ENCODE measurements around the gene TTC32. TPM values are rescaled to one million over a fixed set of nuclear protein-coding genes. Genes with fewer than 3 reads are reported as not detected.

TTC32 gene
- polyA plus RNA-seq, 3 donors from 2014 or later: 14.0 to 28.3 (median 22.2) TPM

- H3K4me3 Mint-ChIP-seq: no peak overlapping the region
These were observed 23.3 kb downstream of the TTC32 start for GRCh38 chr2:19878268-19879046.

DNA sequence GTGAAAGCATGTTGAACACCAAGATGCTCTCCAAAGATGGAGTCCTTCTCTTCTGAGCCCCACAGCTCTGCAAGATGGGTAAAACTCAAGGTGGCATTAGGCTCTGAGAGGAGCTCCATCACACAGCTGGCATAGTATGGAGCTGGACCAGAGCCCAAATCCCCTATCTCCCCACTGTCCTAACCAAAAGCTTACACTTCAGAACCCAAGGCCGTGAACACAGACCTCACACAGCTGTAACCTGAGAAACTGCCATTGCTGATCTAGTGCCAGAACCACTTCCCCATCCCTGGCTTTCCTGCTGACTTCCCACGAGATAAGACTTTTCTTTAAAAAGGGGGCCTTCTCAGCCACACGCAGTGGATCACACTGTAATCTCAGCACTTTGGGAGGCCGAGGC lies 25.0 kb downstream of the TTC32 start:
- Mint-ChIP-seq H3K36me3 (peaks cover 0 to 26% (median 11%) of the 10 kb centered on the region in 3 donors), H3K4me1 (no peaks in the 10 kb centered on the region), H3K4me3 (no peak overlapping the region), H3K27ac (no peak overlapping the region), H3K9me3 (peaks cover 0 to 2% (median 0%) of the 10 kb centered on the region in 6 donors), H3K27me3 (ENCODE audit: low read depth in 3 of 3) (no peaks in the 10 kb centered on the region)
- no peak for DNase-seq

More at GRCh38 chr2:19878268-19879046, 23.3 kb downstream of the TTC32 start:
- H3K4me1 Mint-ChIP-seq: no peaks in the 10 kb centered on the region
- H3K9me3 Mint-ChIP-seq: peaks cover 0 to 2% (median 0%) of the 10 kb centered on the region in 6 donors
- no peak for DNase-seq
- no peaks in the 10 kb centered on the region for H3K27me3 Mint-ChIP-seq (ENCODE audit: low read depth in 3 of 3)
- H3K27ac Mint-ChIP-seq: no peak overlapping the region
- peaks cover 0 to 26% (median 11%) of the 10 kb centered on the region in 3 donors for H3K36me3 Mint-ChIP-seq

GRCh38 chr2:19875280-19875679 lies 26.5 kb downstream of the TTC32 start:
- Mint-ChIP-seq H3K9me3 (no peaks in the 10 kb centered on the region), H3K27me3 (ENCODE audit: low read depth in 3 of 3) (no peaks in the 10 kb centered on the region), H3K36me3 (peaks cover 0 to 25% (median 11%) of the 10 kb centered on the region in 3 donors), H3K4me3 (no peak overlapping the region), H3K27ac (no peak overlapping the region), H3K4me1 (peaks cover 4 to 6% of the 10 kb centered on the region in 2 donors)
- no peak for DNase-seq

GRCh38 chr2:19874726-19875125 lies 27.1 kb downstream of the TTC32 start:
- Mint-ChIP-seq H3K4me1 (peaks cover 9 to 11% of the 10 kb centered on the region in 2 donors), H3K36me3 (peaks cover 0 to 22% (median 11%) of the 10 kb centered on the region in 3 donors), H3K27ac (no peak overlapping the region), H3K27me3 (ENCODE audit: low read depth in 3 of 3) (no peaks in the 10 kb centered on the region), H3K9me3 (no peaks in the 10 kb centered on the region), H3K4me3 (no peak overlapping the region)
- DNase-seq: no peak

GRCh38 chr2:19873014-19873413 lies 28.8 kb downstream of the TTC32 start:
- Mint-ChIP-seq H3K4me3 (no peak overlapping the region), H3K36me3 (peaks cover 0 to 18% (median 3%) of the 10 kb centered on the region in 3 donors), H3K27ac (peak overlapping the region in 1 of 6 donors; percentile 16), H3K27me3 (ENCODE audit: low read depth in 3 of 3) (peaks cover 0 to 4% (median 0%) of the 10 kb centered on the region in 3 donors), H3K9me3 (no peaks in the 10 kb centered on the region), H3K4me1 (peaks cover 26 to 27% of the 10 kb centered on the region in 2 donors)
- no peak for DNase-seq

- no peak overlapping the region for H3K27ac Mint-ChIP-seq
- H3K4me1 Mint-ChIP-seq: peaks cover 29 to 30% of the 10 kb centered on the region in 2 donors
- H3K27me3 Mint-ChIP-seq (ENCODE audit: low read depth in 3 of 3): peaks cover 0 to 4% (median 3%) of the 10 kb centered on the region in 3 donors
- no peak for DNase-seq
- no peaks in the 10 kb centered on the region for H3K9me3 Mint-ChIP-seq
- no peak overlapping the region for H3K4me3 Mint-ChIP-seq
- H3K36me3 Mint-ChIP-seq: peaks cover 0 to 18% (median 3%) of the 10 kb centered on the region in 3 donors
These were observed 29.5 kb downstream of the TTC32 start for GRCh38 chr2:19872302-19872701.

DNA sequence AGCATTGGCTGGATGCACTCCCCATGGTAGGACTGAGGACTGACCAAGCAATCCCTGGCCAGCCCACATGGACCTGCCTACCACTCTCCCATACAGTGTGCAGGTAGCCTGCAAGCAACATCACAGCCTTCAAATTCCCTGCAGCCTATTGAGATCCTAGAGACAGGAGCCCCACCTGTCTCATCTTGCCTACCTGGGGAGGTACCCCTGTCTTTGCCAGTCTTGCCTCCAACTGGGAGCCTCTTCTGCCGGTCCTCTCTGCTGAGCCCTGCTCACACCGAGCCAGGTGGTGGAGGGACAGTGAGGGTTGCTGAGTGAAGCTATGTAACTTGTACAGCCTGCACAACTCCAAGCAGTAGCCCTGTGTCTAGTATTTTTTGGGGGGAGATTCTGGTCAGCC lies 29.9 kb downstream of the TTC32 start:
- no peaks in the 10 kb centered on the region for H3K9me3 Mint-ChIP-seq
- peaks cover 0 to 4% (median 3%) of the 10 kb centered on the region in 3 donors for H3K27me3 Mint-ChIP-seq (ENCODE audit: low read depth in 3 of 3)
- DNase-seq: no peak
- peaks cover 29 to 30% of the 10 kb centered on the region in 2 donors for H3K4me1 Mint-ChIP-seq
- H3K36me3 Mint-ChIP-seq: peaks cover 0 to 16% (median 2%) of the 10 kb centered on the region in 3 donors
- H3K4me3 Mint-ChIP-seq: no peak overlapping the region
- no peak overlapping the region for H3K27ac Mint-ChIP-seq

- H3K36me3 Mint-ChIP-seq: peaks cover 0 to 8% (median 0%) of the 10 kb centered on the region in 3 donors
- H3K27me3 Mint-ChIP-seq (ENCODE audit: low read depth in 3 of 3): peaks cover 0 to 4% (median 3%) of the 10 kb centered on the region in 3 donors
- peak overlapping the region in 3 of 6 donors; percentile 13 to 42 (median 26) for H3K27ac Mint-ChIP-seq
- peaks cover 29 to 30% of the 10 kb centered on the region in 2 donors for H3K4me1 Mint-ChIP-seq
- no peaks in the 10 kb centered on the region for H3K9me3 Mint-ChIP-seq
- DNase-seq: no peak
- peak overlapping the region in 1 of 5 donors; percentile 97 for H3K4me3 Mint-ChIP-seq
These were observed 31.0 kb downstream of the TTC32 start for GRCh38 chr2:19870792-19871191.

- Mint-ChIP-seq H3K4me1 (peaks cover 29 to 30% of the 10 kb centered on the region in 2 donors), H3K27ac (peak overlapping the region; percentile 89 to 95 (median 94)), H3K27me3 (ENCODE audit: low read depth in 3 of 3) (peaks cover 0 to 4% (median 4%) of the 10 kb centered on the region in 3 donors), H3K9me3 (no peaks in the 10 kb centered on the region), H3K36me3 (peaks cover 0 to 3% (median 0%) of the 10 kb centered on the region in 3 donors), H3K4me3 (peak overlapping the region; percentile 96 to 99 (median 97))
- DNase-seq: peak; percentile 50 to 61 (median 55)
These were observed 32.8 kb downstream of the TTC32 start for GRCh38 chr2:19868701-19869580.

DNA sequence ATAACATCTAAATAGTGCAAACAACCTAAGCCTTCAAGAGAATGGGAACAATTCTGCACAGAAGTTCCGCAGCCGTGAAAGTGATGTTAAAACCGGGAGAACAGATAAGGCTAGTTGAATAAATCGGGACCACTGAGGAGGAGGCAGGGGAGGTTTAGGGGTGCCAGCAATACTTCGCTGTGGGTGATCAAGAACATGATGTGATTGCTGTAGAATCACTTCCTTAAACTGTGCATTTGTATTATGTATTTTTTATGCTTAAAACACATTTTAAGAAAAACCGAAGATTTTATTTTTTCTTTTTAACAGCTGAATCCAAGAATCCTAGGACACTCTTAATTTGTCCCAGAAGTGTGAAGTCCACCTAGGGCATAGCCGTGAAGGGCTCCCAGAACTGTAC lies 33.6 kb downstream of the TTC32 start:
- Mint-ChIP-seq H3K9me3 (no peaks in the 10 kb centered on the region), H3K4me3 (peak overlapping the region; percentile 96 to 99 (median 97)), H3K36me3 (peaks cover 0 to 3% (median 0%) of the 10 kb centered on the region in 3 donors), H3K4me1 (peaks cover 29 to 30% of the 10 kb centered on the region in 2 donors), H3K27me3 (ENCODE audit: low read depth in 3 of 3) (peaks cover 0 to 4% (median 4%) of the 10 kb centered on the region in 3 donors), H3K27ac (peak overlapping the region in 5 of 6 donors; percentile 51 to 93 (median 64))
- no peak for DNase-seq

- Mint-ChIP-seq H3K27ac (no peak overlapping the region), H3K9me3 (no peaks in the 10 kb centered on the region), H3K4me3 (no peak overlapping the region), H3K36me3 (no peaks in the 10 kb centered on the region), H3K4me1 (peaks cover 29 to 30% of the 10 kb centered on the region in 2 donors), H3K27me3 (ENCODE audit: low read depth in 3 of 3) (peaks cover 0 to 4% (median 4%) of the 10 kb centered on the region in 3 donors)
- no peak for DNase-seq
These were observed 35.0 kb downstream of the TTC32 start for GRCh38 chr2:19866771-19867170.

DNA sequence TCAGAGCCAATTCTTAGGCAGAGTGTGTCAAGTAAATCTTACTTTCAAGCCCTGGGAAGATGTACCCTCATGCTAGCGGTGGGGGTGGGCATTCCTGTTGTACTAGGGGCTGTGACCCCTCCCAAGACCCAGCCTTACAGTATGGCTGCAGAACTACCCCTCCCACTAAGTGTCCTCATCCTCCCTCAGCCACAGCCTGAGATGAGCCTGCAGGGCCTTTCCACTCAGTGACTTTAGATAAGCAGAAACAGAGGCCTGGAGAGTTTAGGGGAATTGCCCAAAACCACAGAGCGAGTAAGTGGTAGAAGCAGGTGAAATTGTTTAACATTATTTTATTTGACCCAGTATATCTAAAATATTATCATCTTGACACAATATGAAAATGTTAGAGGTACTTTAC lies 36.6 kb downstream of the TTC32 start:
- Mint-ChIP-seq H3K9me3 (no peaks in the 10 kb centered on the region), H3K36me3 (no peaks in the 10 kb centered on the region), H3K4me1 (peaks cover 23 to 24% of the 10 kb centered on the region in 2 donors), H3K4me3 (no peak overlapping the region), H3K27ac (no peak overlapping the region), H3K27me3 (ENCODE audit: low read depth in 3 of 3) (peaks cover 0 to 7% (median 4%) of the 10 kb centered on the region in 3 donors)
- no peak for DNase-seq

- no peaks in the 10 kb centered on the region for H3K36me3 Mint-ChIP-seq
- no peaks in the 10 kb centered on the region for H3K9me3 Mint-ChIP-seq
- peaks cover 15 to 16% of the 10 kb centered on the region in 2 donors for H3K4me1 Mint-ChIP-seq
- peaks cover 2 to 7% (median 4%) of the 10 kb centered on the region in 3 donors for H3K27me3 Mint-ChIP-seq (ENCODE audit: low read depth in 3 of 3)
- DNase-seq: no peak
- H3K27ac Mint-ChIP-seq: no peak overlapping the region
- H3K4me3 Mint-ChIP-seq: no peak overlapping the region
These were observed 37.4 kb downstream of the TTC32 start for GRCh38 chr2:19864381-19864780.

All from immature natural killer cell (primary cell).